H1 (cell line): ENCODE measurements around the gene SEZ6L. TPM values are rescaled to one million over a fixed set of nuclear protein-coding genes. Genes with fewer than 3 reads are reported as not detected.

Source experiments
- CTCF ChIA-PET: fragments of 300-600 bp; sonication (Branson Sonifier 250); formaldehyde crosslinking; loops from one replicate; lab custom pipeline; 2021; ENCODE audit not compliant: partially characterized antibody; lab: Charles Lee
- POLR2A ChIA-PET: fragments of 300-600 bp; sonication (Branson Sonifier 250); formaldehyde crosslinking; loops from one replicate; lab custom pipeline; 2021; ENCODE audit warnings: inconsistent platforms; ENCODE audit not compliant: partially characterized antibody; lab: Charles Lee
- DNase-seq, 2 experiments: peaks; one replicate each; pipeline versions ENCODE4 v3.0.0 to v3.0.0-alpha.2; 2010 to 2022; ENCODE audit warnings: low spot score in 2 of 2, low read depth in 1 of 2, mixed read lengths in 1 of 2
- FAIRE-seq: peaks from 2 replicates; lab custom pipeline; 2011; peaks lifted over from hg19 to GRCh38; lab: Jason Lieb, UNC
- H2AFZ ChIP-seq: 2 replicates; pipeline ENCODE4 v1.8.1; 2012; ENCODE audit warnings: low read length, inconsistent platforms
- H2AK5ac ChIP-seq: 2 replicates; pipeline ENCODE4 v1.6.1; 2013; ENCODE audit warnings: low read depth, low read length
- H2BK120ac ChIP-seq: replicated peaks from 2 replicates; pipeline ENCODE3; 2013; ENCODE audit warnings: low read depth, low read length, inconsistent platforms
- H2BK12ac ChIP-seq: 2 replicates; pipeline ENCODE4 v1.6.1; 2013; ENCODE audit warnings: low read depth, low read length
- H2BK15ac ChIP-seq: 2 replicates; pipeline ENCODE4 v1.6.1; 2013; ENCODE audit warnings: low read length
- H2BK20ac ChIP-seq: 2 replicates; pipeline ENCODE4 v1.6.1; 2013; ENCODE audit warnings: low read length
- H2BK5ac ChIP-seq: 2 replicates; pipeline ENCODE4 v1.6.1; 2013; ENCODE audit warnings: low read depth, low read length
- H3K14ac ChIP-seq: 2 replicates; pipeline ENCODE4 v1.6.1; 2013; ENCODE audit warnings: inconsistent platforms; ENCODE audit not compliant: insufficient read length
- H3K18ac ChIP-seq: 2 replicates; pipeline ENCODE4 v1.6.1; 2013; ENCODE audit warnings: low read length; ENCODE audit errors: extremely low read depth
- H3K23ac ChIP-seq: 2 replicates; pipeline ENCODE4 v1.6.1; 2013; ENCODE audit warnings: inconsistent platforms; ENCODE audit not compliant: insufficient read length
- H3K23me2 ChIP-seq: 2 replicates; pipeline ENCODE4 v1.6.1; 2013; ENCODE audit warnings: low read depth, low read length
- H3K27ac ChIP-seq: 2 replicates; pipeline ENCODE4 v1.6.1; 2011; ENCODE audit warnings: low read depth, low read length, inconsistent platforms
- H3K27me3 ChIP-seq, 4 experiments: replicated peaks in 1 of 4; 1 replicate in 1 of 4; 2 replicates in 3 of 4; pipeline versions ENCODE4 v1.6.1 to v1.8.1; 2011 to 2013; ENCODE audit warnings: low read length in 3 of 4, mild to moderate bottlenecking in 3 of 4, inconsistent platforms in 2 of 4, mixed read lengths in 2 of 4, moderate library complexity in 1 of 4; ENCODE audit not compliant: control insufficient read depth in 3 of 4, insufficient read depth in 3 of 4; ENCODE audit errors: extremely low read depth in 1 of 4
- H3K36me3 ChIP-seq, 4 experiments: 2 replicates each; pipeline versions ENCODE4 v1.6.1 to v1.8.1; 2011 to 2013; ENCODE audit warnings: mild to moderate bottlenecking in 4 of 4, low read length in 3 of 4, moderate library complexity in 2 of 4, control low read depth in 1 of 4, inconsistent platforms in 1 of 4; ENCODE audit not compliant: insufficient read depth in 4 of 4, control insufficient read depth in 2 of 4
- H3K4ac ChIP-seq: replicated peaks from 2 replicates; pipeline ENCODE3; 2013; ENCODE audit warnings: low read length, low read depth, mixed read lengths, inconsistent platforms; ENCODE audit not compliant: insufficient read length
- H3K4me1 ChIP-seq, 4 experiments: replicated peaks in 1 of 4; 1 replicate in 1 of 4; 2 replicates in 3 of 4; pipeline versions ENCODE4 v1.6.1 to v1.8.1; 2011 to 2013; ENCODE audit warnings: low read length in 3 of 4, inconsistent platforms in 2 of 4, mixed read lengths in 1 of 4; ENCODE audit not compliant: insufficient read depth in 4 of 4, control insufficient read depth in 3 of 4
- H3K4me2 ChIP-seq, 2 experiments: 2 replicates each; pipeline versions ENCODE4 v1.6.1 to v1.8.1; 2011 to 2013; ENCODE audit warnings: low read depth in 2 of 2, low read length in 2 of 2, control low read depth in 1 of 2, inconsistent platforms in 1 of 2, mild to moderate bottlenecking in 1 of 2; ENCODE audit not compliant: insufficient read depth in 1 of 2
- H3K4me3 ChIP-seq, 4 experiments: fragments of 200-600, 300-600 bp in 1 of 4; sonication (generic), shearing (Covaris generic), sonication (Bioruptor Twin) in 1 of 4; 2 replicates each; pipeline versions ENCODE4 v1.5.1 to v1.8.1; 2011 to 2016; ENCODE audit warnings: low read length in 4 of 4, low read depth in 3 of 4, control low read depth in 2 of 4, inconsistent platforms in 2 of 4, mild to moderate bottlenecking in 2 of 4, mixed read lengths in 1 of 4, moderate library complexity in 1 of 4; ENCODE audit not compliant: insufficient read depth in 2 of 4; ENCODE audit errors: extremely low read depth in 1 of 4
- H3K56ac ChIP-seq: replicated peaks from 2 replicates; pipeline ENCODE3; 2013; ENCODE audit warnings: low read depth, mild to moderate bottlenecking, mixed read lengths, low read length, inconsistent platforms; ENCODE audit not compliant: insufficient read length
- H3K79me1 ChIP-seq: 2 replicates; pipeline ENCODE4 v1.6.1; 2013; ENCODE audit warnings: low read depth, low read length, control low read depth
- H3K79me2 ChIP-seq, 2 experiments: 2 replicates each; pipeline versions ENCODE4 v1.6.1 to v1.8.1; 2012 to 2013; ENCODE audit warnings: low read length in 2 of 2, mild to moderate bottlenecking in 2 of 2, inconsistent platforms in 1 of 2; ENCODE audit not compliant: insufficient read depth in 2 of 2, control insufficient read depth in 1 of 2
- H3K9ac ChIP-seq, 4 experiments: replicated peaks in 1 of 4; 1 replicate in 1 of 4; 2 replicates in 3 of 4; pipeline versions ENCODE4 v1.6.1 to v1.8.1; 2011 to 2013; ENCODE audit warnings: low read depth in 3 of 4, low read length in 3 of 4, control low read depth in 2 of 4, mild to moderate bottlenecking in 2 of 4, moderate library complexity in 2 of 4, inconsistent platforms in 1 of 4; ENCODE audit errors: extremely low read depth in 1 of 4
- H3K9me3 ChIP-seq, 2 experiments: 2 replicates each; pipeline versions ENCODE4 v1.6.1 to v1.8.1; 2012 to 2013; ENCODE audit warnings: mild to moderate bottlenecking in 2 of 2, moderate library complexity in 2 of 2, control low read depth in 1 of 2, inconsistent platforms in 1 of 2, low read depth in 1 of 2, low read length in 1 of 2, mixed read lengths in 1 of 2; ENCODE audit not compliant: insufficient read depth in 2 of 2
- H4K20me1 ChIP-seq, 2 experiments: replicated peaks in 1 of 2; 2 replicates each; pipeline versions ENCODE3 to v1.8.1; 2011 to 2013; ENCODE audit warnings: inconsistent platforms in 2 of 2, low read length in 2 of 2, mild to moderate bottlenecking in 1 of 2; ENCODE audit not compliant: insufficient read depth in 2 of 2, control insufficient read depth in 1 of 2
- H4K5ac ChIP-seq: 2 replicates; pipeline ENCODE4 v1.6.1; 2013; ENCODE audit warnings: low read length, low read depth, mixed read lengths, inconsistent platforms; ENCODE audit not compliant: insufficient read length
- H4K8ac ChIP-seq: 2 replicates; pipeline ENCODE4 v1.8.0; 2013; ENCODE audit warnings: mild to moderate bottlenecking, moderate library complexity, low read length, inconsistent platforms; ENCODE audit not compliant: insufficient read depth; ENCODE audit errors: extremely low read depth
- H4K91ac ChIP-seq: replicated peaks from 2 replicates; pipeline ENCODE3; 2013; ENCODE audit warnings: low read length, mixed read lengths, inconsistent platforms; ENCODE audit not compliant: insufficient read length
- ASH2L ChIP-seq: fragments of 200-600, 300-600 bp; sonication (generic); IDR thresholded peaks from one replicate; pipeline ENCODE4 v1.7.1; 2017; ENCODE audit warnings: low read length
- ATF3 ChIP-seq: IDR thresholded peaks from 2 replicates; pipeline ENCODE4 v1.6.1; 2011; ENCODE audit warnings: low read depth, mild to moderate bottlenecking, low read length; ENCODE audit not compliant: insufficient read depth
- BCL11A ChIP-seq, 2 experiments: IDR thresholded peaks; one replicate each; pipeline ENCODE4 v1.6.1; 2011; ENCODE audit warnings: low read depth in 2 of 2, low read length in 2 of 2, mild to moderate bottlenecking in 2 of 2
- CHD1 ChIP-seq: IDR thresholded peaks from 2 replicates; pipeline ENCODE4 v1.6.1; 2012; ENCODE audit warnings: low read depth, low read length, improper control_type of control experiment
- CREB1 ChIP-seq: IDR thresholded peaks from 2 replicates; pipeline ENCODE4 v1.6.1; 2012; ENCODE audit warnings: inconsistent platforms
- GTF2F1 ChIP-seq: IDR thresholded peaks from 2 replicates; pipeline ENCODE4 v1.6.1; 2012; ENCODE audit warnings: low read depth, low read length, improper control_type of control experiment, borderline replicate concordance
- KDM4A ChIP-seq: IDR thresholded peaks from one replicate; pipeline ENCODE4 v1.7.1; 2012; ENCODE audit warnings: low read depth, mild to moderate bottlenecking, moderate library complexity, low read length, inconsistent platforms; ENCODE audit not compliant: severe bottlenecking
- MAFK ChIP-seq: IDR thresholded peaks from 2 replicates; pipeline ENCODE4 v1.6.1; 2012; ENCODE audit warnings: low read depth, mild to moderate bottlenecking, improper control_type of control experiment, low read length
- POU5F1 ChIP-seq: IDR thresholded peaks from 2 replicates; pipeline ENCODE4 v1.6.1; 2011; ENCODE audit warnings: low read depth, mild to moderate bottlenecking, low read length, moderate library complexity
- RBBP5 ChIP-seq: IDR thresholded peaks from 2 replicates; pipeline ENCODE4 v1.7.1; 2012; ENCODE audit warnings: low read depth, mild to moderate bottlenecking, inconsistent platforms, low read length, moderate library complexity, borderline replicate concordance
- RXRA ChIP-seq: IDR thresholded peaks from 2 replicates; pipeline ENCODE4 v1.6.1; 2011; ENCODE audit warnings: low read depth, mild to moderate bottlenecking, low read length, moderate library complexity; ENCODE audit not compliant: insufficient read depth
- SUZ12 ChIP-seq: fragments of 200-600 bp; sonication (generic); IDR thresholded peaks from 2 replicates; pipeline ENCODE4 v1.6.1; 2012; ENCODE audit warnings: mild to moderate bottlenecking, inconsistent platforms, low read length, moderate library complexity, mixed read lengths
- WGBS, 2 experiments: shearing (Covaris generic) in 1 of 2; methylation state at CpG; one replicate each; pipeline versions ENCODE4 v1.1.6 to v1.1.7; 2013 to 2015; ENCODE audit warnings: low lambda C conversion rate in 2 of 2, mixed read lengths in 2 of 2, inconsistent platforms in 1 of 2, low coverage in 1 of 2, missing lambda C conversion rate in 1 of 2; ENCODE audit not compliant: insufficient replicate concordance in 2 of 2, insufficient coverage in 1 of 2, insufficient read length in 1 of 2; ENCODE audit errors: extremely low coverage in 1 of 2, missing lambda C conversion rate in 1 of 2; 5-methylcytosine and 5-hydroxymethylcytosine counted together
- polyA plus RNA-seq, 7 experiments: library from polyadenylated mRNA; depleted of rRNA in 3 of 7; stranded (reverse) in 5 of 7; unstranded in 2 of 7; fragments of >200 nt in 5 of 7; fragments of 200-250 nt in 2 of 7; gene quantifications; 1 replicate in 5 of 7; 2 replicates in 1 of 7; 4 replicates in 1 of 7; pipeline versions ENCODE4 v1.2.1 to v1.2.3, GENCODE V29; 2011 to 2013; ENCODE audit warnings: missing spikeins in 2 of 7, mixed read lengths in 2 of 7
- total RNA-seq: library from RNA; stranded (reverse); fragmentation: NEBNext Ultra II Directional; extraction: Animal tissue kit (Norgen Biotek cat#: 25700); gene quantifications from 2 replicates; pipeline ENCODE4 v1.2.1, GENCODE V29; 2021
- TF ChIP-seq, protein P1 (sequence below): IDR thresholded peaks from 2 replicates; pipeline ENCODE4 v1.6.1; 2012; ENCODE audit warnings: inconsistent platforms

The SEZ6L gene
- total and polyA plus RNA-seq, 2 of the 8 experiments (the other 6 are each of a cell fraction or from before 2014, with no cell fraction given) = 0.06 to 0.33 TPM

- no peak overlapping the region for H2BK12ac ChIP-seq
- H3K23me2 ChIP-seq = no peaks in the 10 kb centered on the region
- WGBS, 2 experiments = 83% methylated on average over 3 of the region's 3 CpGs; no CpG with 5 or more reads in 1 of the 2 experiments
- CTCF ChIA-PET = interaction anchor here (2.0 to 5.1 kb wide), 2 partner anchors 11 to 150 kb away, joined by 7 to 30 read pairs; no protein-coding TSS in a partner anchor
- no peaks in the 10 kb centered on the region for H4K20me1 ChIP-seq
- no peak overlapping the region for H2BK15ac ChIP-seq
- H2BK20ac ChIP-seq = no peak overlapping the region
- H4K8ac ChIP-seq = no peak overlapping the region
- H3K9ac ChIP-seq = no peak overlapping the region
- H4K5ac ChIP-seq = no peak overlapping the region
- no peak overlapping the region for H2BK120ac ChIP-seq
- H3K9me3 ChIP-seq = no peaks in the 10 kb centered on the region
- DNase-seq (no peak), FAIRE-seq (no peak)
- H3K79me2 ChIP-seq = no peaks in the 10 kb centered on the region
- H3K18ac ChIP-seq = no peak overlapping the region
- H3K14ac ChIP-seq = no peak overlapping the region
- no peak overlapping the region for H4K91ac ChIP-seq
- no peak overlapping the region for H2AK5ac ChIP-seq
- no peak overlapping the region for H2AFZ ChIP-seq
- no peaks in the 10 kb centered on the region for H3K79me1 ChIP-seq
- no peaks in the 10 kb centered on the region for H3K36me3 ChIP-seq
- H3K56ac ChIP-seq = no peak overlapping the region
- H3K27ac ChIP-seq = no peak overlapping the region
- H3K23ac ChIP-seq = no peak overlapping the region
- H2BK5ac ChIP-seq = no peak overlapping the region
- no peak overlapping the region for H3K4me2 ChIP-seq
- no peaks in the 10 kb centered on the region for H3K4me1 ChIP-seq
- H3K27me3 ChIP-seq = 0 out of 7 replicates have a peak, but pooled peaks cover 0 to 2% (median 0%) of the 10 kb centered on the region in 4 experiments
- POLR2A ChIA-PET = no interaction called here
- H3K4me3 ChIP-seq = no peak overlapping the region
- H3K4ac ChIP-seq = no peak overlapping the region
- TF ChIP-seq ASH2L = no peak
- no peak for TF ChIP-seq KDM4A
- TF ChIP-seq ATF3 = no peak
- TF ChIP-seq, protein P1, sequence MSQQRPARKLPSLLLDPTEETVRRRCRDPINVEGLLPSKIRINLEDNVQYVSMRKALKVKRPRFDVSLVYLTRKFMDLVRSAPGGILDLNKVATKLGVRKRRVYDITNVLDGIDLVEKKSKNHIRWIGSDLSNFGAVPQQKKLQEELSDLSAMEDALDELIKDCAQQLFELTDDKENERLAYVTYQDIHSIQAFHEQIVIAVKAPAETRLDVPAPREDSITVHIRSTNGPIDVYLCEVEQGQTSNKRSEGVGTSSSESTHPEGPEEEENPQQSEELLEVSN = no peak
- no peak for TF ChIP-seq MAFK
- TF ChIP-seq CREB1 = no peak
- no peak for TF ChIP-seq POU5F1
- no peak for TF ChIP-seq RXRA
- no peak for TF ChIP-seq GTF2F1
- no peak for TF ChIP-seq CHD1
- TF ChIP-seq SUZ12 = no peak
- TF ChIP-seq RBBP5 = no peak
- TF ChIP-seq BCL11A (IDR thresholded peaks at IDR 0.05; ENCODE audit: low read depth in 2 of 2, low read length in 2 of 2) = no peak
Observed at GRCh38 chr22:26182723-26183122, 13.5 kb downstream of the SEZ6L start.
